HEK293 (cell line): ENCODE data around the gene PPP1R15B.

Source experiments
- CTCF ChIA-PET: fragments of 350-600 bp; formaldehyde crosslinking; extraction: SDS; loops from one replicate; lab custom pipeline; 2021; ENCODE audit warnings: antibody characterized with exemption; lab: Yijun Ruan, JAX
- POLR2A ChIA-PET: fragments of 300-600 bp; formaldehyde crosslinking; extraction: SDS; loops from one replicate; lab custom pipeline; 2020; ENCODE audit warnings: antibody characterized with exemption, inconsistent platforms; lab: Yijun Ruan, JAX
- H3K27ac ChIP-seq: fragments of 200-500 bp; sonication (Bioruptor generic); 2 replicates; pipeline ENCODE4 v1.5.1; 2014; ENCODE audit warnings: low read depth, low read length, control low read depth, inconsistent platforms; ENCODE audit errors: extremely low read depth
- H3K36me3 ChIP-seq, 2 experiments: fragments of 200-500 bp in 1 of 2; sonication (Bioruptor generic) in 1 of 2; 1 replicate in 1 of 2; 2 replicates in 1 of 2; pipeline ENCODE4 v1.5.1; 2014 to 2017; ENCODE audit warnings: inconsistent platforms in 2 of 2, low read length in 2 of 2; ENCODE audit not compliant: control insufficient read depth in 2 of 2, insufficient read depth in 1 of 2
- H3K4me1 ChIP-seq: fragments of 200-500 bp; sonication (Bioruptor generic); 2 replicates; pipeline ENCODE4 v1.5.1; 2014; ENCODE audit warnings: mild to moderate bottlenecking, low read length, inconsistent platforms; ENCODE audit not compliant: control insufficient read depth, insufficient read depth
- H3K4me3 ChIP-seq: 2 replicates; pipeline ENCODE4 v1.5.1; 2011; ENCODE audit warnings: low read depth, mild to moderate bottlenecking, control low read depth, low read length, moderate library complexity
- H3K9me3 ChIP-seq: fragments of 200-500 bp; sonication (Bioruptor generic); 2 replicates; pipeline ENCODE4 v1.5.1; 2014; ENCODE audit warnings: low read depth, low read length, inconsistent platforms; ENCODE audit not compliant: control insufficient read depth, insufficient read depth
- FEZF1 ChIP-seq: fragments of 450-650 bp; formaldehyde crosslinking; IDR thresholded peaks from 2 replicates; pipeline ENCODE4 v1.5.1; 2016; ENCODE audit warnings: missing biosample characterization, missing genetic modification characterization
- HOXD13 ChIP-seq: sonication (generic); formaldehyde crosslinking; IDR thresholded peaks from 2 replicates; pipeline ENCODE4 v1.8.0; 2022; ENCODE audit warnings: missing genetic modification reagents, borderline replicate concordance
- KLF1 ChIP-seq: fragments of 450-650 bp; formaldehyde crosslinking; IDR thresholded peaks from 2 replicates; pipeline ENCODE4 v1.5.1; 2016; ENCODE audit warnings: missing biosample characterization, missing genetic modification characterization
- SCRT2 ChIP-seq: fragments of 450-650 bp; formaldehyde crosslinking; IDR thresholded peaks from 2 replicates; pipeline ENCODE4 v1.5.1; 2016; ENCODE audit warnings: missing biosample characterization, missing genetic modification characterization
- SP3 ChIP-seq: fragments of 450-650 bp; formaldehyde crosslinking; IDR thresholded peaks from 2 replicates; pipeline ENCODE4 v1.5.1; 2016; ENCODE audit warnings: missing biosample characterization, missing genetic modification characterization
- SP7 ChIP-seq: fragments of 450-650 bp; formaldehyde crosslinking; IDR thresholded peaks from 2 replicates; pipeline ENCODE4 v1.5.1; 2016; ENCODE audit warnings: missing biosample characterization, missing genetic modification characterization
- ZBTB49 ChIP-seq: fragments of 450-650 bp; formaldehyde crosslinking; IDR thresholded peaks from 2 replicates; pipeline ENCODE4 v1.5.1; 2016; ENCODE audit warnings: missing biosample characterization, missing genetic modification characterization, low read depth
- ZFP37 ChIP-seq: fragments of 450-650 bp; formaldehyde crosslinking; IDR thresholded peaks from 2 replicates; pipeline ENCODE4 v1.5.1; 2016; ENCODE audit warnings: missing biosample characterization, missing genetic modification characterization
- ZNF221 ChIP-seq: fragments of 450-650 bp; formaldehyde crosslinking; IDR thresholded peaks from 2 replicates; pipeline ENCODE4 v1.5.1; 2017; ENCODE audit warnings: missing biosample characterization, missing genetic modification characterization, borderline replicate concordance
- ZNF223 ChIP-seq: fragments of 450-650 bp; formaldehyde crosslinking; IDR thresholded peaks from 2 replicates; pipeline ENCODE4 v1.5.1; 2016; ENCODE audit warnings: missing biosample characterization, missing genetic modification characterization
- ZNF23 ChIP-seq: fragments of 450-650 bp; formaldehyde crosslinking; IDR thresholded peaks from 2 replicates; pipeline ENCODE4 v1.5.1; 2016; ENCODE audit warnings: missing biosample characterization, missing genetic modification characterization, borderline replicate concordance
- ZNF280D ChIP-seq: fragments of 450-650 bp; formaldehyde crosslinking; IDR thresholded peaks from 2 replicates; pipeline ENCODE4 v1.5.1; 2016; ENCODE audit warnings: missing biosample characterization, missing genetic modification characterization
- ZNF433 ChIP-seq: fragments of 450-650 bp; formaldehyde crosslinking; IDR thresholded peaks from 2 replicates; pipeline ENCODE4 v1.5.1; 2016; ENCODE audit warnings: missing biosample characterization, missing genetic modification characterization, low read depth
- ZNF449 ChIP-seq: fragments of 450-650 bp; formaldehyde crosslinking; IDR thresholded peaks from 2 replicates; pipeline ENCODE4 v1.5.1; 2017; ENCODE audit warnings: missing biosample characterization, mild to moderate bottlenecking, missing genetic modification characterization, moderate library complexity
- ZNF48 ChIP-seq: fragments of 450-650 bp; formaldehyde crosslinking; IDR thresholded peaks from 2 replicates; pipeline ENCODE4 v1.5.1; 2016; ENCODE audit warnings: missing biosample characterization, missing genetic modification characterization
- ZNF501 ChIP-seq: fragments of 450-650 bp; formaldehyde crosslinking; IDR thresholded peaks from 2 replicates; pipeline ENCODE4 v1.5.1; 2016; ENCODE audit warnings: missing biosample characterization, missing genetic modification characterization
- ZNF530 ChIP-seq: fragments of 450-650 bp; formaldehyde crosslinking; IDR thresholded peaks from 2 replicates; pipeline ENCODE4 v1.5.1; 2016; ENCODE audit warnings: low read depth, missing biosample characterization, missing genetic modification characterization
- ZNF624 ChIP-seq: fragments of 450-650 bp; formaldehyde crosslinking; IDR thresholded peaks from 2 replicates; pipeline ENCODE4 v1.5.1; 2017; ENCODE audit warnings: missing biosample characterization, missing genetic modification characterization
- ZNF626 ChIP-seq: fragments of 450-650 bp; sonication (Bioruptor Pico); formaldehyde crosslinking; IDR thresholded peaks from 2 replicates; pipeline ENCODE4 v1.5.1; 2018; ENCODE audit warnings: missing biosample characterization, missing genetic modification characterization, inconsistent platforms
- ZNF830 ChIP-seq: fragments of 450-650 bp; IDR thresholded peaks from 2 replicates; pipeline ENCODE4 v1.5.0; 2018; ENCODE audit warnings: missing biosample characterization, missing genetic modification characterization, low read depth, mild to moderate bottlenecking, moderate library complexity
- TF ChIP-seq, protein P1 (sequence below): fragments of 450-650 bp; formaldehyde crosslinking; IDR thresholded peaks from 2 replicates; pipeline ENCODE4 v1.5.0; 2017; ENCODE audit warnings: missing biosample characterization, missing genetic modification characterization, borderline replicate concordance

PPP1R15B gene

GRCh38 chr1:204435872-204436271 is 24.3 kb upstream of the PPP1R15B start:
- Histone ChIP-seq H3K36me3 (peaks cover 4 to 44% of the 10 kb centered on the region in 2 experiments; a peak in 2 of 3 replicates), H3K9me3 (no peaks in the 10 kb centered on the region), H3K27ac (no peak overlapping the region), H3K4me3 (no peak overlapping the region), H3K4me1 (no peaks in the 10 kb centered on the region)
- CTCF ChIA-PET: interaction anchor here (0.6 to 5.6 kb wide), 8 partner anchors 10 to 1058 kb away, joined by 3 to 29 read pairs (median 4); no protein-coding TSS in a partner anchor
- TF ChIP-seq ZNF830 (tag by site-specific recombination) (no peak), SP3 (tag by site-specific recombination) (no peak), ZNF433 (tag by site-specific recombination) (no peak), ZNF449 (tag by site-specific recombination) (no peak), ZNF48 (tag by site-specific recombination) (no peak), ZNF221 (tag by site-specific recombination) (no peak), ZNF501 (tag by site-specific recombination) (no peak), ZNF280D (tag by site-specific recombination) (no peak), HOXD13 (CRISPR knock-in tag) (no peak), ZFP37 (tag by site-specific recombination) (no peak)
- POLR2A ChIA-PET: no interaction called here

- H3K4me1 ChIP-seq: no peaks in the 10 kb centered on the region
- peak; percentile 85 for TF ChIP-seq SCRT2 (tag by site-specific recombination)
- no peak for TF ChIP-seq ZNF23 (tag by site-specific recombination)
- H3K9me3 ChIP-seq: no peaks in the 10 kb centered on the region
- no peak overlapping the region for H3K27ac ChIP-seq
- H3K4me3 ChIP-seq: no peak overlapping the region
- H3K36me3 ChIP-seq: peaks cover 4 to 44% of the 10 kb centered on the region in 2 experiments; a peak in 2 of 3 replicates
- POLR2A ChIA-PET: no interaction called here
- CTCF ChIA-PET: interaction anchor here (0.6 to 5.6 kb wide), 7 partner anchors 10 to 1058 kb away, joined by 3 to 29 read pairs (median 5); no protein-coding TSS in a partner anchor
These were observed 23.8 kb upstream of the PPP1R15B start for GRCh38 chr1:204435381-204435831.

DNA sequence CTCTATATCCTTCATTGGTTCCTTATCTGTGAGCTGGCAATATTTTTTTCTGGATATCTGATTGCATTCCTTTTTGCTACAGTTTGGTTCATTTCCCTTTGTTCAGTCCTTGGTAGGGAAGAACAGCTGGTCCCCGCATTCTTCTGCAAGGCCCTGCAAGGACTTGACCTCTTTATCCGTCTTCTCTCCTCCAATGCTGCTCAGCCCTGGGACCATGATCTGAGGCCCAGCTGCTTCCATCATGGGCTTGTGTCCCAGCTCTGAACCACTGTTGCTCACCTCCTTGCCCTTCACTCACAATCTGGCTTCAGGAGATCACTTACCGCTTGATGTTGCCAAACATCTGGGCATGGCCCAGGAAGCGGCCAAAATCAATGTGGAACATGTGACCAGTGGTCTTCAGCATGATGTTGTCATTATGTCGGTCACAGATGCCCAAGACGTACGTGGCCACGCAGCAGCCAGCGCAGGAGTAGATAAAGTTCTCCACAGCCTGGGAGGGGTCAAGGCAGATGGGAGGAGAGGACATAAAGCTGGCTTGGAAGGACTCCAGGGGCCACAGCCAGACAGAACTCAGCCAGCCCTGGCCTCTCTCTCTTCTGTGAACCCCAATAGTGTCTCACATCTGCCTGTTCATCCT is 22.6 kb upstream of the PPP1R15B start:
- ChIA-PET POLR2A (no interaction called here), CTCF (interaction anchor here (0.6 to 5.4 kb wide), 9 partner anchors 8 to 69 kb away, joined by 3 to 99 read pairs (median 5); partner anchors contain the start of gene PIK3C2B)
- H3K36me3 ChIP-seq: peaks cover 4 to 42% of the 10 kb centered on the region in 2 experiments; a peak in 2 of 3 replicates
- no peaks in the 10 kb centered on the region for H3K4me1 ChIP-seq
- no peak overlapping the region for H3K27ac ChIP-seq
- no peak overlapping the region for H3K4me3 ChIP-seq
- H3K9me3 ChIP-seq: no peaks in the 10 kb centered on the region
- TF ChIP-seq, protein P1, sequence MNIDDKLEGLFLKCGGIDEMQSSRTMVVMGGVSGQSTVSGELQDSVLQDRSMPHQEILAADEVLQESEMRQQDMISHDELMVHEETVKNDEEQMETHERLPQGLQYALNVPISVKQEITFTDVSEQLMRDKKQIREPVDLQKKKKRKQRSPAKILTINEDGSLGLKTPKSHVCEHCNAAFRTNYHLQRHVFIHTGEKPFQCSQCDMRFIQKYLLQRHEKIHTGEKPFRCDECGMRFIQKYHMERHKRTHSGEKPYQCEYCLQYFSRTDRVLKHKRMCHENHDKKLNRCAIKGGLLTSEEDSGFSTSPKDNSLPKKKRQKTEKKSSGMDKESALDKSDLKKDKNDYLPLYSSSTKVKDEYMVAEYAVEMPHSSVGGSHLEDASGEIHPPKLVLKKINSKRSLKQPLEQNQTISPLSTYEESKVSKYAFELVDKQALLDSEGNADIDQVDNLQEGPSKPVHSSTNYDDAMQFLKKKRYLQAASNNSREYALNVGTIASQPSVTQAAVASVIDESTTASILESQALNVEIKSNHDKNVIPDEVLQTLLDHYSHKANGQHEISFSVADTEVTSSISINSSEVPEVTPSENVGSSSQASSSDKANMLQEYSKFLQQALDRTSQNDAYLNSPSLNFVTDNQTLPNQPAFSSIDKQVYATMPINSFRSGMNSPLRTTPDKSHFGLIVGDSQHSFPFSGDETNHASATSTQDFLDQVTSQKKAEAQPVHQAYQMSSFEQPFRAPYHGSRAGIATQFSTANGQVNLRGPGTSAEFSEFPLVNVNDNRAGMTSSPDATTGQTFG (tag by site-specific recombination): no peak
- TF ChIP-seq ZBTB49 (tag by site-specific recombination): no peak
- TF ChIP-seq SP7: no peak
- no peak for TF ChIP-seq ZNF530
- TF ChIP-seq FEZF1 (tag by site-specific recombination): no peak
- TF ChIP-seq ZNF624 (tag by site-specific recombination): no peak
- no peak for TF ChIP-seq ZNF223 (tag by site-specific recombination)
- TF ChIP-seq ZNF626 (tag by site-specific recombination): no peak
- no peak for TF ChIP-seq KLF1 (tag by site-specific recombination)
